Activated gamma-delta T cell treated with anti-CD3 and anti-CD28 coated beads, Interleukin-2, amount 50 U/mL, for 16 hours (primary cell): ENCODE measurements around the gene ANKRD1.
"Not testable (repeated sequence)": the region's sequence is repeated elsewhere in the genome, so short reads cannot be mapped to it uniquely, and the experiment has no call there.

Experiments
- DNase-seq: peaks from one replicate; pipeline ENCODE4 v3.0.0-alpha.2; 2020; ENCODE audit warnings: low read depth

The ANKRD1 gene

GRCh38 chr10:90912174-90912573 is 8.7 kb downstream of the ANKRD1 start:
- no peak for DNase-seq

DNA sequence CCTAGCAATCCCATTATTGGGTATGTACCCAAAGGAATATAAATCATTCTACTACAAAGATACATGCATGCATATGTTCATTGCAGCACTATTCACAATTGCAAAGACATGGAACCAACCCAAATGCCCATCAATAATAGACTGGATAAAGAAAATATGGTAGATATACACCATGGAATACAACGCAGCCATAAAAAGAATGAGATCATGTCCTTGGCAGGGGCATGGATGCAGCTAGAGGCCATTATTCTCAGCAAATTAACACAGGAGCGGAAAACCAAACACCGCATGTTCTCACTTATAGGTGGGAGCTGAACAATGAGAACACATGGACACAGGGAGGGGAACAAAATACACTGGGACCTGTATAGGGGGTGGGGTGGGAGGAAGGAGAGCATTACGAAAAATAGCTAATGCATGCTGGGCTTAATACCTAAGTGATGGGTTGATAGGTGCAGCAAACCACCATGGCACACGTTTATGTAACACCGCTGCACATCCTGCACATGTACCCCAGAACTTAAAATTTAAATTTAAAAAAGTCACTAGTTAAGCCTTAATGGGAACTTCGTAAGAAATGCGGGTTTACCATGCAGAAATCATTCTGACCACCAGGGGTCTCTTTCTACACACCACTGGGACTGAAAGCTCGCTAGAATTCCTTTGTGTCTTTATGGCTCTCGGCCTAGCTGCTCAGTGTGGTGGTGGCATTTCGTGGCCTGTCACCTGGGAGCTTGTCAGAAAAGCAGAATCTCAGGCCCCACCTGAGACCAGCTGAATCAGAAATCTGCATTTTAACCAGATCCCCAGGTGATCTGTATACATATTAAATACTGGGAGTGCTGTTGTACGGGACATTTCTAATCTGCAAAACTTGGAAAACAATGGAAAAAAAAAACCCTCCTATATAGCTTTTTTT is 9.5 kb downstream of the ANKRD1 start:
- peak; percentile 13 for DNase-seq

DNA sequence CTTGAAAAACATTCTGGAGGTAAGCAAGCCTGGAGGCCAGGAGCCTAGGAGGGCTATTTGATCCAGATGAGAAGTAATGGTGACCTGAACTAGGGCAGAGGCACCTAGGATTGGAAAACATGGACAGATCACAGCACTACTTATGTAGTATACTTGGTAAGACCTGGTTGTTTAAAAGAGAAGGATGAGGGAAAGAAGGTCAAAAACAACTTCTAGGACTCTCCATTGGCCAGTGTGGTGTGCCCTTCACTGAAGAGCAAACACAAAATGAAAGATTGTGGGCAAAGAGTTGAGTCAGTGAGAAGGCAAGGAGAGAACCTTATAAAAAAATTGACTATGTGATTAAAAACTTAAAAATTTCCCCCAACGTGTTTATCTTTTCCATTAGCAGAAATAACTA is 14.3 kb downstream of the ANKRD1 start:
- DNase-seq: no peak

- DNase-seq: no peak
These were observed 15.0 kb downstream of the ANKRD1 start for GRCh38 chr10:90905925-90906324.

- DNase-seq: not testable (repeated sequence)
These were observed 24.0 kb downstream of the ANKRD1 start for GRCh38 chr10:90896916-90897315.

DNA sequence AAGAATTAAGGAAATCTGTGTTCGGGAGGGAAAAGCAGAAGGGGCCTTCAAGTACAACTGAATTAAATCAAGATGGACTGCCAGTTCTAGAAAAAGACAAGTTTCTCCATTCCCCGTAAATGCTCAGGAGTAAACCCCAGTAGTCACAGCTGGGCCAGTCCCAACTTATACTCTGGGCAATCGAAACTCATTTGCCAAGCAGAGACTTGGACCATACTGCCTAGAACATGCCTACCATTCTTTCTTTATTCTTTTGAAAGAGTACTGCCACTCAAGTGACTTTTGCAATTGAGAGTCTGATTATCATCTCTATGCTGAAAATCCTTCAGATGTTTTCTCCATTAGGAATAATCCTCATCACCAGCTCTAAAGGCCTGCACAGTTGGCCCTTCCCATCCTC is 27.7 kb downstream of the ANKRD1 start:
- DNase-seq: no peak

GRCh38 chr10:90890347-90890746 is 30.5 kb downstream of the ANKRD1 start:
- DNase-seq: no peak

DNA sequence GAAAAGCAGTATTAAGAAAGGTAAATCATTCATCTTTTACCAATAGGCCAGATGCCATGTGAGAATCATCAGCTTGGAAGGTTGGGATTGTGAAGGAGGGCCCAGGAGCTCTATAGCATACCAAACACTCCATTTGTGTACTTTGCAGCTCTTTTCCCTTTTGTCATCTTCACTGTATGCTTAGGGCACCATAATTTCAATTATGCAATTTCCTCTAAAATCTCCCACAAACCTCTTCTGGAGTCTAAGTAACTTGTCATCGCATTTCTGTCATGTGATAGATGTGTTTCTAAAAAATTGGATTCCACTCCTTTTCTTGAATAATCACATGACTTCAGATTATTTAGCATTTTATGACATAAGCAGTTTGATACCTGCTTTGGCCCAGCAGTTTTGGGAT is 31.3 kb downstream of the ANKRD1 start:
- no peak for DNase-seq

DNA sequence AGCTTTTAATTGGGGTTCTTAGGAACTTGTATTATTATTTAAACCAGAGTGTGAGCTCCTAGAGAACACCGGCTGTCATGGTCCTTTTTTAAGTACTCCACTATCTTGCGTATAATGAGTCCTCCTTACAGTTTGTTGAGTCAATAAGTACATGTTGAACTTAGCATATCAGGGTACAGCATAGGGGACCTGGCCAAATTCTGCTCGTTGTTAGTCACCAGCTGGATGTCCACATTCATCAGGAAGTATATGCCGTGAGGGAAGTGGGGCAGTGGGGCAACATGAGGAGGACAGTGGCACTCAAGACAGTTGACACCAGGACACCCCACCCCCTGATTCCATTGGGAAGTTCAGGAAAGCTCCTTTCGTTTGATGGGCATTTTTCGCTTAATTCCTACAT is 32.5 kb downstream of the ANKRD1 start:
- no peak for DNase-seq

DNA sequence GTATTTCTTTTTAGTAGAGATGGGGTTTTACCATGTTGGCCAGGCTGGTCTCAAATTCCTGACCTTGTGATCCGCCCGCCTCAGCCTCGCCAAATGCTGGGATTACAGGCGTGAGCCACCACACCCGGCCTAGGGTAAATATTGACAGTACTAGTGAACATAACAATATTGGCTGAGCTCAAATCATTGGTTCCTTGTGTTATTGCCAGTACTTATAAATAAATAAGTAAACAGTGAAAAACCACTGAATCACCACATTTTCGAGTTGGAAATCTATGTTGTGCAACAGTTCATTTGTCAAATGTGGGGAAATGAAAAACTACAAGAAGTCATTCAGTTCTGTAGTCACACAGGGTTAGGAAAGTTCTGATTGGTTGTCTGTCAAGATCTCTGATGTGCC is 33.3 kb downstream of the ANKRD1 start:
- no peak for DNase-seq

DNA sequence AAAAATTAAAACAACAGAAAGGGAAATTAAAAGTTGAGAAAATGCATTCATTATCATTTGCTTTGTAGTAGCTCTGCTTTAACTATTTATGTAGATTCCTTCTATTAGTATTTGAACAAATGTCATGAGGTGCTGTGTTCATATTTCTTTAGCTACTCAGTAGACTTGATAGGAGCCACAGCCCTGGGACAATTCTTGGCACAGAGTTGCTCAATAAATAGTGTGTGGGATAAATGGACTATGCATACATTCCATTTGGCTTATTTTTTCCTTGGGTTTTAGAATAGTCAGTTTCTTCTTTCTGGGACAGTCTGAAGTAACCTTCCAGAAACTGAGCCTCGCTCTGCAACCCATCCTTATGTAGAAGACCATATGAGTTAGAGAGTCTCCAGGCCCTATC is 35.7 kb downstream of the ANKRD1 start:
- no peak for DNase-seq

DNA sequence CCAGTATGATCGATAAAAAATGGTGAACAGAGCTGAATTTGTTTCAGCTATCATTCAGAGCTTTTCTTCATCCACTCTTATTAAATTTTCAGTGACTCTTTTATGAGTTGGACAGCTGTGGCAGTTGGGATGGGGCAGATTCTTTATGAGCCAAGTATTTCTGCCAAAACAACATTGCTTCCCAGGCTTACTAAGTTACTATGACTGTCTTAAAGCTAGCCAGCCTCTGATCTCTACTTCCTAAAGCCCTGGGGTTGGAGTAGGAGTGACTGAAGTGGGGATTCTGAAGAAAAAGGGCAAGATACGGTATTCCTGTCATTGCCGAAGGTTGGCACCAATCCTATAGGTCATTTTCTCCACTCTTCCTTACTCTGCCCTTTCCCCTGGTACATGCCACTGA is 36.5 kb downstream of the ANKRD1 start:
- no peak for DNase-seq

GRCh38 chr10:90880059-90880719 is 40.7 kb downstream of the ANKRD1 start:
- not testable (repeated sequence) for DNase-seq

DNA sequence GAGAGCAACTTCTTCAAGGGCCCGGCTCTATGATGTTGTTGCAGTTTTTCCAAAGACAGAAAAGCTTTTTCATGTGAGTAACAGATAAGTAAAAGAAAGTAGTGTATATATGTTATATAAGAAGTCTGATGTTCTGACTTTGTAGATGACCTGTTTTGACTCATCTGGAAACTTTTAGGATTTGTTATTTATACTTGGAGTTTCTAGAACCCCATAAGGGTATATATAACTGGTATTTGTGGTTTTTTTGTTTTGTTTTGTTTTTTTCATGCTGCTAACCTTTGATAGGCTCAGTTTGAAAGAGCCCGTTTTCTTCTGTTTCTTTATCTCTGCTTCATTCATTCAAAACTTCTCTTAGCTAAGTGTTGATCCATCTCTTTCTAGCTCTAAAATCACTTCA is 41.8 kb downstream of the ANKRD1 start:
- no peak for DNase-seq

GRCh38 chr10:90872648-90873020 is 48.3 kb downstream of the ANKRD1 start:
- no peak for DNase-seq

DNA sequence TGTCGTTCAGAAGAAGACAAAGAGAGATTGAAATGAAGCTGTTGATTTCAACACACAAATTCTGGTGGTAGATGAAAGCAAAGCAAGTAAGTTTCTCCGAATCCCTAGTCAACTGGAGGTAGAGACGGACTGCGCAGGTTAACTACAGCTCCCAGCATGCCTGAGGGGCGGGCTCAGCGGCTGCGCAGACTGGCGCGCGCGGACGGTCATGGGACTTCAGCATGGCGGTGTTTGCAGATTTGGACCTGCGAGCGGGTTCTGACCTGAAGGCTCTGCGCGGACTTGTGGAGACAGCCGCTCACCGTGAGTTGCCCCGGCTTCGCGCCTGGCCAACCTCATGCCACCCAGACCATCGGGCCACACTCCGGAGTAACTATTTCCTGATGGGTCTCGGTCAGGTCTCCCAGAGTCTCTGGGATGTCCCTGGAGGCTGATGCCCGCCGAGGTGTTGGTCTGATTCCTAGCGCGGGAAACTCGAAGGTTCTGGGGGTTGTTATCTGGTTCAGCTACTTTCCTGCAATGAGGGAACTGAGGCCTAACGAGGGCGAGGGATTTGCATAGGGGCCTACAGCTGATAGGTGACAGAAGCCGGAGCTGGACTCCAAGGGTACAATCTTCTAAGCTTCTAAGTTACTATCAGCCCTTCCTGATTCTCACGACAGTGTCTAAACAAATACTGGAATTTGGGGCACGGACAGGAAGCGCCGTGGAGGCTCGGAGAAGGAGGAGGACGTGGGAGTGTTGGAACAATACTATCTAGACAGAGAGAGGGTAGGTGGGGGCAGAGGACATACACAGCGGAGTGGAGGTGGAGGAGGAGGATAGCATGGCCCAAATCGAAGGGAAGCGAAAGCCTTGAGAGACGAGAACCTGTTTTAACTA is 48.9 kb downstream of the ANKRD1 start, which contains the start of gene RPP30:
RPP30 (plus strand) TSS at position 209 of the 882 bp plus-strand sequence; CDS start at position 222, 13 bp downstream.
- peak; percentile 70 for DNase-seq

GRCh38 chr10:90871279-90871765 is 49.6 kb downstream of the ANKRD1 start:
- no peak for DNase-seq

GRCh38 chr10:90866050-90866598 is 54.8 kb downstream of the ANKRD1 start:
- no peak for DNase-seq

DNA sequence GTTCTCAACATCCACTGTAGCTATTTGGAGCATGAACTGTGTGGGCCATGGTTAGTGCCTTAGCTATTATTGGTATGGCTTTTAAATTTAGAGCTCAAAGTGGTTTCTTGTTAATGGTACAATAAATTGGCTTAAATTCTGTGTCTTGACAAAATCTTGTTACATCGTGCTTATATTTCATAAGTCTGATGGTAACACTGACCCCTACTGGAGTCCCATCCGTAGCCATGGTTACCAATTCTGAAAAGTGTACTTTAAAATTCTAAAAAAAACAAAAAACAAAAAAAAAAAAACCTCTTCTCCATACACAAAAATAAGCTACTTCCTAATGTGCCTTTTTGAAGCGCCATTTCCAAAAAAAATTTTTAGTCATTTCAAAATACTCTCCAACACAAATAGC is 55.5 kb downstream of the ANKRD1 start:
- DNase-seq: no peak

- DNase-seq: no peak
These were observed 57.9 kb downstream of the ANKRD1 start for GRCh38 chr10:90862908-90863514.
